Gastroesophageal sphincter (tissue), 3 donors: ENCODE measurements around the gene GASK1A.

ENCODE experiments used
- POLR2A ChIP-seq, 2 donors: fragments of 450-650 bp; IDR thresholded peaks; one replicate each; pipeline ENCODE4 v1.6.1; 2017; ENCODE audit warnings: antibody characterized with exemption in 2 of 2, mild to moderate bottlenecking in 2 of 2, moderate library complexity in 1 of 2
- TF ChIP-seq, protein P1 (sequence below), 4 experiments: fragments of 200-600 bp in 2 of 4; fragments of 450-650 bp in 2 of 4; sonication (generic) in 1 of 4; IDR thresholded peaks; one replicate each; pipeline ENCODE4 v1.5.1; 2017 to 2019; ENCODE audit warnings: antibody characterized with exemption in 4 of 4, mild to moderate bottlenecking in 2 of 4, moderate library complexity in 2 of 4

DNA sequence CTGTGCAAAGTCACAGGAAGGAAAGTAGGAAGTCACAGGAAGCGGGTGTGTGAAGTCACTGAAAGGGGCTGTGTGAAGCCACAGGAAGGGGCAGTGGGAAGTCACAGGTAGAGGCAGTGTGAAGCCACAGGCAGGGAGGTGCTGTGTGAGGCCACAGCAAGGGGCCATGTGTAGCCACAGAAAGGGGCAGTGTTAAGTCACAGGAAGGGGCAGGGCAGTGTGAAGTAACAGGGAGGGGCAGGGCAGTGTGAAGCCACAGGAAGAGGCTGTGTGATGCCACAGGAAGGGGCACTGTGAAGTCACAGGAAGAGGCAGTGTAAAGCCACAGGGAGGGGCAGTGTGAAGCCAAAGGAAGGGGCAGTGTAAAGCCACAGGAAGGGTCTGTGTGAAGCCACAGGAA, 36.5 kb downstream of the GASK1A start:
- TF ChIP-seq, protein P1, sequence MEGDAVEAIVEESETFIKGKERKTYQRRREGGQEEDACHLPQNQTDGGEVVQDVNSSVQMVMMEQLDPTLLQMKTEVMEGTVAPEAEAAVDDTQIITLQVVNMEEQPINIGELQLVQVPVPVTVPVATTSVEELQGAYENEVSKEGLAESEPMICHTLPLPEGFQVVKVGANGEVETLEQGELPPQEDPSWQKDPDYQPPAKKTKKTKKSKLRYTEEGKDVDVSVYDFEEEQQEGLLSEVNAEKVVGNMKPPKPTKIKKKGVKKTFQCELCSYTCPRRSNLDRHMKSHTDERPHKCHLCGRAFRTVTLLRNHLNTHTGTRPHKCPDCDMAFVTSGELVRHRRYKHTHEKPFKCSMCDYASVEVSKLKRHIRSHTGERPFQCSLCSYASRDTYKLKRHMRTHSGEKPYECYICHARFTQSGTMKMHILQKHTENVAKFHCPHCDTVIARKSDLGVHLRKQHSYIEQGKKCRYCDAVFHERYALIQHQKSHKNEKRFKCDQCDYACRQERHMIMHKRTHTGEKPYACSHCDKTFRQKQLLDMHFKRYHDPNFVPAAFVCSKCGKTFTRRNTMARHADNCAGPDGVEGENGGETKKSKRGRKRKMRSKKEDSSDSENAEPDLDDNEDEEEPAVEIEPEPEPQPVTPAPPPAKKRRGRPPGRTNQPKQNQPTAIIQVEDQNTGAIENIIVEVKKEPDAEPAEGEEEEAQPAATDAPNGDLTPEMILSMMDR (IDR thresholded peaks at IDR 0.05) = no peak
- TF ChIP-seq POLR2A (IDR thresholded peaks at IDR 0.05) = no peak
